Measurements from ENCODE around the gene RTCB.
"Not testable (repeated sequence)": the region's sequence is repeated elsewhere in the genome, so short reads cannot be mapped to it uniquely, and the experiment has no call there.

RTCB gene

GRCh38 chr22:32352681-32353080 is 59.4 kb downstream of the RTCB start:
- Histone ChIP-seq H3K4me1 (ENCODE audit: low read length) (no peaks in the 10 kb centered on the region), H3K36me3 (replicated peaks; ENCODE audit: low read depth, low read length) (no peaks in the 10 kb centered on the region), H3K4me2 (ENCODE audit: low read length) (no peak overlapping the region), H3K4me3 (ENCODE audit: low read length) (no peak overlapping the region), H3K9ac (ENCODE audit: low read length) (no peak overlapping the region), H3K27me3 (ENCODE audit: low read depth, low read length) (no peaks in the 10 kb centered on the region), H3K9me3 (ENCODE audit: insufficient read depth, low read length) (no peaks in the 10 kb centered on the region), H2AFZ (ENCODE audit: low read depth, low read length) (no peak overlapping the region), H3K27ac (ENCODE audit: low read length) (no peak overlapping the region), H3K79me2 (ENCODE audit: low read length) (no peaks in the 10 kb centered on the region), H4K20me1 (ENCODE audit: insufficient read depth, low read length) (no peaks in the 10 kb centered on the region)
- TF ChIP-seq EZH2phosphoT487 (IDR thresholded peaks at IDR 0.05; ENCODE audit: low read depth): no peak
- TF ChIP-seq CTCF (IDR thresholded peaks at IDR 0.05; ENCODE audit: low read depth, low read length): no peak

GRCh38 chr22:32351875-32352274 is 60.2 kb downstream of the RTCB start:
- H3K4me1 ChIP-seq (ENCODE audit: low read length); H2AFZ ChIP-seq (ENCODE audit: low read depth, low read length); H3K36me3 ChIP-seq (replicated peaks; ENCODE audit: low read depth, low read length); H3K9ac ChIP-seq (ENCODE audit: low read length); H3K27ac ChIP-seq (ENCODE audit: low read length); H4K20me1 ChIP-seq (ENCODE audit: insufficient read depth, low read length); H3K4me3 ChIP-seq (ENCODE audit: low read length); H3K27me3 ChIP-seq (ENCODE audit: low read depth, low read length); H3K9me3 ChIP-seq (ENCODE audit: insufficient read depth, low read length); H3K79me2 ChIP-seq (ENCODE audit: low read length); H3K4me2 ChIP-seq (ENCODE audit: low read length): not testable (repeated sequence)

DNA sequence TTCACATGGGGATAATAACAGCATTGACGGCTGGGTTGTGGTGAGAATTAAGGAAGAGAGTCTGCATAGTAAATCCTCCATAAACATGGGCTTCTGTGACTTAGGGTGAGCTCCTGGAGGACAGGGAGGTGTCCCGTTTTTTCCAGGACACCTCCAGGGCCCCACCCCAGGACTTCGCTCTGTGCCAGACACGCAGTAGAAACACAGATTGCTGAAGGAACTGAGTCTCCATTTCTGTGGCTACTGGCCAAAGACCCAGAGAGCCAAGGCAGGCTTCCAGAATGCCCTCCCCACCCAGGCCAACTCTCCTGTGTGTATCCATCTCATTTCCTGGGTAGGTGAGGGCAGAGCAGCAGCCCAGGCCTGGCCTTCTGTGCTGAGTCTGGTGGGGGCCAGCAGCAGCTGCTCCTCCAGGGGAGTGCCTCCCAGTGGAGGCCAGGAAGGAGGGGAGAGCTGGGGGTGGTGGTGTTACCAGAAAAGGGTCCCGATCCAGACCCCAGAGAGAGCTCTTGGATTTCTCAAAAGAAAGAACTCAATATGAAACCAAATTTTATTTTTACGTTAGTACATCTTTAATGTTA is 63.9 kb downstream of the RTCB start:
- Histone ChIP-seq H3K27me3 (ENCODE audit: low read depth, low read length) (peaks cover 27% of the 10 kb centered on the region), H3K36me3 (replicated peaks; ENCODE audit: low read depth, low read length) (no peaks in the 10 kb centered on the region), H3K79me2 (ENCODE audit: low read length) (no peaks in the 10 kb centered on the region), H2AFZ (ENCODE audit: low read depth, low read length) (no peak overlapping the region), H3K4me2 (ENCODE audit: low read length) (no peak overlapping the region), H3K9me3 (ENCODE audit: insufficient read depth, low read length) (no peaks in the 10 kb centered on the region), H3K4me3 (ENCODE audit: low read length) (no peak overlapping the region), H3K27ac (ENCODE audit: low read length) (no peak overlapping the region), H4K20me1 (ENCODE audit: insufficient read depth, low read length) (no peaks in the 10 kb centered on the region), H3K4me1 (ENCODE audit: low read length) (no peaks in the 10 kb centered on the region), H3K9ac (ENCODE audit: low read length) (no peak overlapping the region)
- TF ChIP-seq EZH2phosphoT487 (IDR thresholded peaks at IDR 0.05; ENCODE audit: low read depth) (no peak), CTCF (IDR thresholded peaks at IDR 0.05; ENCODE audit: low read depth, low read length) (no peak)

DNA sequence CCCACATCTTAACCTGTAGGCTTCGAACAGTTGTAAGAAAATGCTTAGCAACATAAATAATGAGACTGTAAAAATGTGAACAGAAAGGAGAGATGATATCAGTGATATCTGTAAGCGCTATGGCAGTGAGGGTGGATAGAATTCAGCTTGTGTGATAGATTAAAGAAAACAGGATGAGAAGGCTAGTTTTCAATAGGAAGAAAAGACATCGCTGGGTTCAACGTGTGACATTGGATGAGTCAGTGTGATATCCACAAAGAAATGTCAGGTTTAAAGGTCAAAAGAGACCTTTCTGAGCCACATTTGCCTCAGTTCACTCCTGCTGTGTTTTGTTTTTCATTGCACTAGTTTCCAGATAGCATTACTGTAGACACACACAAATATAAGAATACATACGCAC is 68.1 kb downstream of the RTCB start:
- H4K20me1 ChIP-seq (ENCODE audit: insufficient read depth, low read length): no peaks in the 10 kb centered on the region
- H3K79me2 ChIP-seq (ENCODE audit: low read length): no peaks in the 10 kb centered on the region
- no peaks in the 10 kb centered on the region for H3K36me3 ChIP-seq (replicated peaks; ENCODE audit: low read depth, low read length)
- H3K27ac ChIP-seq (ENCODE audit: low read length): no peak overlapping the region
- no peaks in the 10 kb centered on the region for H3K9me3 ChIP-seq (ENCODE audit: insufficient read depth, low read length)
- no peak overlapping the region for H3K4me2 ChIP-seq (ENCODE audit: low read length)
- no peak overlapping the region for H3K9ac ChIP-seq (ENCODE audit: low read length)
- H3K27me3 ChIP-seq (ENCODE audit: low read depth, low read length): peaks cover 41% of the 10 kb centered on the region
- H3K4me3 ChIP-seq (ENCODE audit: low read length): no peak overlapping the region
- no peak overlapping the region for H2AFZ ChIP-seq (ENCODE audit: low read depth, low read length)
- no peak for TF ChIP-seq EZH2phosphoT487 (IDR thresholded peaks at IDR 0.05; ENCODE audit: low read depth)
- TF ChIP-seq CTCF (IDR thresholded peaks at IDR 0.05; ENCODE audit: low read depth, low read length): no peak
- no peaks in the 10 kb centered on the region for H3K4me1 ChIP-seq (ENCODE audit: low read length)

- no peaks in the 10 kb centered on the region for H3K79me2 ChIP-seq (ENCODE audit: low read length)
- no peaks in the 10 kb centered on the region for H4K20me1 ChIP-seq (ENCODE audit: insufficient read depth, low read length)
- no peak overlapping the region for H3K27ac ChIP-seq (ENCODE audit: low read length)
- H3K4me1 ChIP-seq (ENCODE audit: low read length): no peaks in the 10 kb centered on the region
- H3K9ac ChIP-seq (ENCODE audit: low read length): no peak overlapping the region
- H3K9me3 ChIP-seq (ENCODE audit: insufficient read depth, low read length): no peaks in the 10 kb centered on the region
- TF ChIP-seq EZH2phosphoT487 (IDR thresholded peaks at IDR 0.05; ENCODE audit: low read depth) (no peak), CTCF (IDR thresholded peaks at IDR 0.05; ENCODE audit: low read depth, low read length) (no peak)
- no peak overlapping the region for H2AFZ ChIP-seq (ENCODE audit: low read depth, low read length)
- H3K36me3 ChIP-seq (replicated peaks; ENCODE audit: low read depth, low read length): no peaks in the 10 kb centered on the region
- H3K4me3 ChIP-seq (ENCODE audit: low read length): no peak overlapping the region
- peaks cover 41% of the 10 kb centered on the region for H3K27me3 ChIP-seq (ENCODE audit: low read depth, low read length)
- no peak overlapping the region for H3K4me2 ChIP-seq (ENCODE audit: low read length)
These were observed 69.1 kb downstream of the RTCB start for GRCh38 chr22:32342977-32343376.

Measured in OCI-LY3 (cell line).